Tibial nerve (tissue), 4 donors: ENCODE measurements around the gene JARID2. TPM values are rescaled to one million over a fixed set of nuclear protein-coding genes. Genes with fewer than 3 reads are reported as not detected.

ENCODE experiments used
- DNase-seq, 2 donors: peaks; one replicate each; pipeline ENCODE4 v3.0.0-alpha.2; 2019; ENCODE audit warnings: low spot score in 2 of 2
- H3K27ac ChIP-seq, 4 donors: fragments of 200-600 bp; sonication (generic) in 3 of 4; one replicate each; pipeline ENCODE4 v1.5.1; 2017 to 2019; ENCODE audit warnings: mild to moderate bottlenecking in 1 of 4
- H3K27me3 ChIP-seq, 2 donors: fragments of 200-600 bp; sonication (generic) in 1 of 2; one replicate each; pipeline versions ENCODE4 v1.5.1 to v1.6.0; 2017 to 2019
- H3K36me3 ChIP-seq, 3 donors: fragments of 200-600 bp; sonication (generic); one replicate each; pipeline ENCODE4 v1.5.1; 2018 to 2019
- H3K4me1 ChIP-seq, 4 donors: fragments of 200-600 bp; sonication (generic) in 3 of 4; one replicate each; pipeline ENCODE4 v1.5.1; 2017 to 2019
- H3K4me3 ChIP-seq, 4 donors: fragments of 200-600 bp; sonication (generic) in 3 of 4; one replicate each; pipeline ENCODE4 v1.5.1; 2017 to 2019; ENCODE audit warnings: mild to moderate bottlenecking in 1 of 4, moderate library complexity in 1 of 4
- H3K9me3 ChIP-seq, 4 donors: fragments of 200-600 bp; sonication (generic) in 3 of 4; one replicate each; pipeline ENCODE4 v1.5.1; 2017 to 2019
- EP300 ChIP-seq, 2 donors: sonication (generic); formaldehyde crosslinking; IDR thresholded peaks; one replicate each; pipeline ENCODE4 v1.6.1; 2017; ENCODE audit warnings: antibody characterized with exemption in 2 of 2, mild to moderate bottlenecking in 1 of 2
- POLR2A ChIP-seq, 2 donors: fragments of 450-650 bp; IDR thresholded peaks; one replicate each; pipeline ENCODE4 v1.6.1; 2017; ENCODE audit warnings: antibody characterized with exemption in 2 of 2, mild to moderate bottlenecking in 2 of 2, moderate library complexity in 2 of 2
- WGBS, 2 donors: methylation state at CpG; one replicate each; pipeline ENCODE4 v1.1.5; 2018; 5-methylcytosine and 5-hydroxymethylcytosine counted together
- total RNA-seq, 4 donors: library from RNA; depleted of rRNA; stranded (reverse); fragments of >200 nt; gene quantifications; one replicate each; pipeline ENCODE4 v1.1.0, GENCODE V29; 2016
- TF ChIP-seq, protein P1 (sequence below), 5 experiments: fragments of 200-600 bp in 3 of 5; fragments of 450-650 bp in 2 of 5; sonication (generic) in 3 of 5; IDR thresholded peaks; one replicate each; pipeline ENCODE4 v1.5.1; 2016 to 2019; ENCODE audit warnings: antibody characterized with exemption in 5 of 5, mild to moderate bottlenecking in 3 of 5, moderate library complexity in 2 of 5

The JARID2 gene
- total RNA-seq, 4 donors from 2014 or later = 9.0 to 26.1 (median 9.8) TPM

DNA sequence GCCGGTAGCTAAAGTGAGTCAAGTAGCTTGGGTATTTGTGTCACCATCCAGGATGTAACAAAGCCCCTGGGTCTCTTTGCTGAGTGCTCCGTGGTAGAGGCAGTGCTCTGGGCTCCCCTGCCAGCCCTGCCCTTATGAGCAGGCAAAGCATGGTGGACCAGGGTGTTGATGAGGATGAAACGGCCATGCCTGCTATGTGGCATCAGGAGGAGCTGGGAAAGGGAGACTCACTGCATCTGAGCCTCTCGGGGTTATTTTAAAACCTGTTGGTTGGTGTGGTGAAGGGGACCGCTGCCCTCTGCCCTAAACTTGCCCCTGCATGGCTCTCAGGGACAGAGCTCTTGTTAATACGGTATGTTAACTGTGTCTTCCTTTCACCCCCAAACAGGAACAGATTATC is 273.8 kb downstream of the JARID2 start:
- Histone ChIP-seq H3K27me3 (no peaks in the 10 kb centered on the region), H3K4me3 (no peak overlapping the region), H3K9me3 (no peaks in the 10 kb centered on the region), H3K27ac (no peak overlapping the region), H3K36me3 (peaks cover 0 to 91% (median 0%) of the 10 kb centered on the region in 3 donors), H3K4me1 (peaks cover 0 to 16% (median 5%) of the 10 kb centered on the region in 4 donors)
- TF ChIP-seq, protein P1, sequence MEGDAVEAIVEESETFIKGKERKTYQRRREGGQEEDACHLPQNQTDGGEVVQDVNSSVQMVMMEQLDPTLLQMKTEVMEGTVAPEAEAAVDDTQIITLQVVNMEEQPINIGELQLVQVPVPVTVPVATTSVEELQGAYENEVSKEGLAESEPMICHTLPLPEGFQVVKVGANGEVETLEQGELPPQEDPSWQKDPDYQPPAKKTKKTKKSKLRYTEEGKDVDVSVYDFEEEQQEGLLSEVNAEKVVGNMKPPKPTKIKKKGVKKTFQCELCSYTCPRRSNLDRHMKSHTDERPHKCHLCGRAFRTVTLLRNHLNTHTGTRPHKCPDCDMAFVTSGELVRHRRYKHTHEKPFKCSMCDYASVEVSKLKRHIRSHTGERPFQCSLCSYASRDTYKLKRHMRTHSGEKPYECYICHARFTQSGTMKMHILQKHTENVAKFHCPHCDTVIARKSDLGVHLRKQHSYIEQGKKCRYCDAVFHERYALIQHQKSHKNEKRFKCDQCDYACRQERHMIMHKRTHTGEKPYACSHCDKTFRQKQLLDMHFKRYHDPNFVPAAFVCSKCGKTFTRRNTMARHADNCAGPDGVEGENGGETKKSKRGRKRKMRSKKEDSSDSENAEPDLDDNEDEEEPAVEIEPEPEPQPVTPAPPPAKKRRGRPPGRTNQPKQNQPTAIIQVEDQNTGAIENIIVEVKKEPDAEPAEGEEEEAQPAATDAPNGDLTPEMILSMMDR (IDR thresholded peaks at IDR 0.05) = no peak
- TF ChIP-seq EP300 (IDR thresholded peaks at IDR 0.05) (no peak), POLR2A (IDR thresholded peaks at IDR 0.05) (no peak)
- no peak for DNase-seq
- WGBS, 2 donors = 87 to 90% methylated on average over 6 of the region's 6 CpGs

DNA sequence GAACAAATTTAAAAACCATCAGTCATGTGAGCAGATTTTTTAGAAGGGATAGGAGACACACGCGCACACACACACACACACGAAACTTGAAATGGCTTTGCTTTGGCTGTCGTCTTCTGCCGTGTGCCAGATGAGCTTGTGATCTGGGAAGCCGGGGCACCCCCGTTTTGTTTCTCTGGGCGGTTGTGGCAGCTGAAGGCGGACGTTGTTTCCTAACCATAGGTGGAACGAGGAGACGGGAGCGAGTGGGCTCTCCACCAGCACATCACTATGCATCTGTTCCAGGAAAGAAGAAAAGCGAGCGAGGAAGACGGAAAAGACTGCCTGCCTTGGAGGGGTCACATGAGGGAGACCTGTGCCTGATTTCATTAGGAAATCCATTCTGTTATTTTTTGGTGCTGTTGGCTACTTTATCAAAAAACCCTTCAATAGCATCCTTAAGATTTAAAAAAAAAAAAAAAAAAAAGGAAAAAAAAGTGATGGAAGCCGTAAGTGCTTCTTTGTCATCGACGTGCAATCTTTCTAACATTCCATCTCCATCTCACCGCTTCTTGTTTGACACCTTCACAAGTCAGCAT is 274.8 kb downstream of the JARID2 start:
- Histone ChIP-seq H3K36me3 (peaks cover 0 to 93% (median 0%) of the 10 kb centered on the region in 3 donors), H3K4me1 (peaks cover 0 to 16% (median 5%) of the 10 kb centered on the region in 4 donors), H3K9me3 (no peaks in the 10 kb centered on the region), H3K27me3 (no peaks in the 10 kb centered on the region), H3K4me3 (no peak overlapping the region), H3K27ac (no peak overlapping the region)
- 93 to 95% methylated on average over 20 of the region's 20 CpGs for WGBS, 2 donors
- TF ChIP-seq, protein P1 (IDR thresholded peaks at IDR 0.05) = no peak
- no peak for TF ChIP-seq EP300 (IDR thresholded peaks at IDR 0.05)
- TF ChIP-seq POLR2A (IDR thresholded peaks at IDR 0.05) = no peak
- no peak for DNase-seq

DNA sequence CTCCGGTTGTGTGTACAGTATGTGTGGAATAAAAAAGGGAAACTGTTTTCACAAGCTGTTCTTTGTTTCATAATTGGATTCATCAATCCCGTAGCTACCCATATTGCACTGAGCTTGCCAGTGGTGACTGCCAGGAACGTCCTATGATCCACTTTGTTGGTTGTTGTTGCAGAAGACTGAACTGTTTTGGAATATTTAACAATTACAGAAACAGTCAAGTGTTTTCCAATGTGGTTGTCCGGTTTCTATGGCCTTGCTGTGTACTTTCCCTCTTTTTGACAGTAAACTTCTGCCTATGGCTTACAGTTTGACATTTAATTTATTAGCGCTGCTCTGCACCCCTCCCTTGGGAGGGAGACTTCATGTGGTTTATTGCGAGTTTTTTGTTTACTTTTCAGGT is 275.7 kb downstream of the JARID2 start:
- 40 to 41% methylated on average over 6 of the region's 6 CpGs for WGBS, 2 donors
- peaks cover 0 to 96% (median 0%) of the 10 kb centered on the region in 3 donors for H3K36me3 ChIP-seq

DNA sequence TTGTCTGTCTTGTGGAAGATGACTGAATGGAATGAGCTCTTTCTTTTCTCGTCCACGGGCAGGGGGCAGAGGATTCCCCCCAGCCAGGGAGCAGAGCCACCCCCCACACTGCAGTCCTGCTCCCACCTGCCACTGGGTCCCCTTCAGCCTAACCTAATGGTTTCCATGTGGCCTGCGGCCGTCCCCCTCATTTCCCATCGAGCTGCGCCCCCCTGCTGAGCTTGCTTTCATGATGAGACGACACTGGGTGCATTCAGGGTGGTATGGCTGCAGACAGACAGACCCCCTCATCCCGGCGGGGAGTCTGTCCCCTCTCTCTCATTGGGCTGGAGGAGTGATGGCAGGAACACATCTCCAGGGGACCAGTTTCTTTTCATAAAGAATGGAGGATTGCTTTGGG is 276.2 kb downstream of the JARID2 start:
- no peak for DNase-seq
- Histone ChIP-seq H3K27ac (peak overlapping the region in 2 of 4 donors; percentile 76 to 78), H3K4me3 (no peak overlapping the region), H3K27me3 (no peaks in the 10 kb centered on the region), H3K36me3 (peaks cover 0 to 94% (median 0%) of the 10 kb centered on the region in 3 donors), H3K9me3 (no peaks in the 10 kb centered on the region), H3K4me1 (peaks cover 0 to 16% (median 5%) of the 10 kb centered on the region in 4 donors)
- no peak for TF ChIP-seq POLR2A (IDR thresholded peaks at IDR 0.05)
- WGBS, 2 donors = 80 to 84% methylated on average over 9 of the region's 9 CpGs

More for the DNA sequence above, 275.7 kb downstream of the JARID2 start:
- Histone ChIP-seq H3K4me3 (no peak overlapping the region), H3K9me3 (no peaks in the 10 kb centered on the region), H3K4me1 (peaks cover 0 to 16% (median 5%) of the 10 kb centered on the region in 4 donors), H3K27ac (peak overlapping the region in 2 of 4 donors; percentile 76 to 78), H3K27me3 (no peaks in the 10 kb centered on the region)
- peak in 1 of 2 donors; percentile 74 for TF ChIP-seq EP300 (IDR thresholded peaks at IDR 0.05)
- TF ChIP-seq, protein P1 (IDR thresholded peaks at IDR 0.05) = no peak
- DNase-seq = no peak

DNA sequence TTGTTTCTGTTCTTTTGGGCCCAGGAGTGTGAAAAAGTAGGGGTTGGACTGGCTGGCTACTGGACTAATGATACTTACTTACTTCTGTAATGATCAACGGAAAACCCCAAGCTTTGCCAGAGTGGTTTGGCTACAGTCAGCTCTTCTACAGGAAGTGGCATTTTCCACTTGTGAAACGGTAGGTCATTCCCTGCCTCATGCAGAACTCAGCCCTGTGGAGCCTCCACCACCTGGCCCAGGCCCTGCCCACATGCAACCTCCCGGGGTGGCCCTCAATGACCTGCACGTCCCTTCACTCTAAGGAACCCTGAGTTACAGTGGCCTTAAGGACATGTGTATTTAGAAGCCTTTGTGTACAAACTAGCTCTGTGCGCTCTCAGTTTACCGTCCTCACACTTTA is 276.6 kb downstream of the JARID2 start:
- Histone ChIP-seq H3K27ac (peak overlapping the region in 1 of 4 donors; percentile 76), H3K36me3 (peaks cover 0 to 90% (median 0%) of the 10 kb centered on the region in 3 donors), H3K4me3 (no peak overlapping the region), H3K27me3 (no peaks in the 10 kb centered on the region), H3K4me1 (peaks cover 0 to 16% (median 5%) of the 10 kb centered on the region in 4 donors), H3K9me3 (no peaks in the 10 kb centered on the region)
- 70 to 80% methylated on average over 6 of the region's 6 CpGs for WGBS, 2 donors
- TF ChIP-seq POLR2A (IDR thresholded peaks at IDR 0.05) = no peak
- TF ChIP-seq EP300 (IDR thresholded peaks at IDR 0.05) = no peak
- TF ChIP-seq, protein P1 (IDR thresholded peaks at IDR 0.05) = no peak
- DNase-seq = no peak
